HUES48 (cell line): ENCODE data around the gene DRAXIN.

Source experiments
- H3K27ac ChIP-seq: one replicate; pipeline ENCODE4 v1.7.0; 2013; ENCODE audit warnings: low read depth, low read length, inconsistent platforms
- H3K27me3 ChIP-seq: 2 replicates; pipeline ENCODE4 v1.6.1; 2013; ENCODE audit warnings: mild to moderate bottlenecking, low read length; ENCODE audit not compliant: control insufficient read depth, insufficient read depth
- H3K36me3 ChIP-seq: 2 replicates; pipeline ENCODE4 v1.6.1; 2013; ENCODE audit warnings: low read length; ENCODE audit not compliant: control insufficient read depth, insufficient read depth
- H3K4me1 ChIP-seq: 2 replicates; pipeline ENCODE4 v1.6.1; 2013; ENCODE audit warnings: mild to moderate bottlenecking, low read length; ENCODE audit not compliant: control insufficient read depth, insufficient read depth
- H3K4me3 ChIP-seq: 2 replicates; pipeline ENCODE4 v1.5.1; 2013; ENCODE audit warnings: mild to moderate bottlenecking, low read depth, low read length
- H3K9ac ChIP-seq: 2 replicates; pipeline ENCODE4 v1.6.1; 2013; ENCODE audit warnings: mild to moderate bottlenecking, low read depth, low read length, moderate library complexity
- H3K9me3 ChIP-seq: 2 replicates; pipeline ENCODE4 v1.6.1; 2013; ENCODE audit warnings: low read length; ENCODE audit not compliant: control insufficient read depth, insufficient read depth

DRAXIN gene

DNA sequence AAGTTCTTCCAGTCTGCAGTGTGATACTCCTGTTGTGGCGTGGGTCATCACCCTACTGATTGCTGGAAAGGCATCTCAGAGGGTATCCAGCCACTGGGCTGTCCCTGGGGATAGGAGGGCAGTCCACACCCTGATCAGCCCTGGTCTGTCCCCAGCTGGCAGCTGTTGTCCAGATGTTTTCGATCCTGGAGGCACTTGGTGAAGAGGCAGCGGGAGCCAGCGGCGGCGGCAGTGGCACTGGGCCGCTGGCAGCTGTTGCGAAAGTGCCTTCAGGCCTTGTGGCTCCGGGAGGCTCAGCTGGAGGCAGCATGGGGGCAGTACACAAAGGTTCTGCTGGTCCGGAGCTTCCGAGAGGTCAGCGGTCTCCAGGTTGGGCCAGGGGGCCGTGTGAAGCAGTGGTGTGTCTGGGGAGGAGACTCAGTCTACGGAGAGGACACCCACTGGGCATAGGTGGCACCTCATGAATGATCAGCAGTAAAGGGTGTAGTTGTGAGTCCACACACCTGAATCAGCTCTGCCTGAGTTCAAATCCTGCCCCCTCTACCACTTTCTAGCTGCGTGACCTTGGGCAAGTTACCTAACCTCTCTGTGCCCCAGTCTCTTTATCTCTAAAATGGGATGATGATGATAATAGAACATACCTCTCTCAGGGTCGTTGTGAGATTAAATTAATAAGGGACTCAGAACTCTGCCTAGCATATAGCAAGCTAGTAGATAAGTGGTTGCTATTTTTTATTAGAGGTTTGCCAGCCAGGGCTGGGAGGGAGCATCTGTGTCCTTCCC lies 76.6 kb downstream of the DRAXIN start:
- Histone ChIP-seq H3K9me3 (no peaks in the 10 kb centered on the region), H3K27ac (no peak overlapping the region), H3K9ac (no peak overlapping the region), H3K36me3 (no peaks in the 10 kb centered on the region), H3K4me1 (no peaks in the 10 kb centered on the region), H3K4me3 (no peak overlapping the region), H3K27me3 (0 out of 2 replicates have a peak, but pooled peaks cover 3% of the 10 kb centered on the region)

DNA sequence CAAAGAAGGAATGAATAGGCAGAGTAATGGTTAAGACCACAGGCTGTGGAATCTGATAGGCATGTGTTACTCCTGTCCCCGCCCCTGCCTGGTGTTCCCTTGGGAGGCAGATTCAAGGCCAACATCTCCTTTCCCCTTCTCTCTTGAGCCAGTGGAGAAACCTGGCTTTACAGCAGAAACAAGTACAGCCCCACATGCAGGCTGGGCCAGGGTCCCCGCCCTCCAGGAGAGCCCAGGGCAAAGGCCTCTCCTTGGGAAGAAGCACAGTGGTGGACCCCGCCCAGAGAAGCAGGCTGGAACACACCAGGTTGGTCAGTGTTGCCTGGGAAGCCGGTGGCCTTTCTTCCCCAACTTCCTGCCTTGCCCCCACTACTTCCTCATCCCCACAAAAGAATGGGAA lies 77.3 kb downstream of the DRAXIN start:
- H3K9ac ChIP-seq: no peak overlapping the region

DNA sequence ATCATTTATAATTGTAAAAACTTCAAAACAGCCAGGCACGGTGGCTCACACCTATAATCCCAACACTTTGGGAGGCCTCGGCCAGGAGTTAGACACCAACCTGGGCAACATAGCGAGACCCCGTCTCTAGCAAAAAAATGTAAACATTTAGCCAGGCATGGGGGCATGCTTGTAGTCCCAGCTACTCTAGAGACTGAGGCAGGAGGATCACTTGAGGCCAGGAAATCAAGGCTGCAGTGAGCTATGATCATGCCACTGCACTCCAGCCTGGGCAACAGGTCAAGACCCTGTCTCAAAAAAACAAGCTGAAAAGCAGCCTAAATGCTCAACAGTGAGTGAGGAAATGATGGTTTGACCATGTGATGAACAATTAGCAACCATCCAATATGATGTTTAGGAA lies 77.8 kb downstream of the DRAXIN start:
- H3K36me3 ChIP-seq: no peaks in the 10 kb centered on the region
- no peaks in the 10 kb centered on the region for H3K9me3 ChIP-seq
- H3K27ac ChIP-seq: no peak overlapping the region
- no peak overlapping the region for H3K4me3 ChIP-seq
- H3K9ac ChIP-seq: no peak overlapping the region
- no peaks in the 10 kb centered on the region for H3K27me3 ChIP-seq
- no peaks in the 10 kb centered on the region for H3K4me1 ChIP-seq

More for the DNA sequence above, 77.3 kb downstream of the DRAXIN start:
- Histone ChIP-seq H3K4me1 (no peaks in the 10 kb centered on the region), H3K4me3 (no peak overlapping the region), H3K27ac (no peak overlapping the region), H3K9me3 (no peaks in the 10 kb centered on the region), H3K27me3 (0 out of 2 replicates have a peak, but pooled peaks cover 1% of the 10 kb centered on the region), H3K36me3 (no peaks in the 10 kb centered on the region)

DNA sequence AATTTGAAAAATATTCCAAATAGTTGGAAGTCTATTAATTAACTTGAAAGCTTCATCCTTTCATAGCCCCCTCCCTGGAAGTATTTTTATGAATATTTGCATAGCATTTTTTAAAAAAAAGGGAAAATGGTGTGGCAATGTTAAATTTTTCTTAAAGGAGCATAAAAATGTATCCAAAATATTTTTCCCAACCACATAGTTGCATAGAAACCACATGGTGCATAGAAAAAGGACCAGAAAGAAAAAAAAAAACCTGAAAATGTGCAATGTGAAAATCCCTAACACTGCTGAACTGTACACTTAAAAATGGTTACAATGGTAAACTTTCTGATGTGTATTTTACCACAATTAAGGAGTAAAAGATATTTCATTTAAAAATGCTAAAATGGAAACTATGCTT lies 78.5 kb downstream of the DRAXIN start:
- H3K27ac ChIP-seq: no peak overlapping the region
- no peak overlapping the region for H3K9ac ChIP-seq
- no peaks in the 10 kb centered on the region for H3K36me3 ChIP-seq
- no peaks in the 10 kb centered on the region for H3K9me3 ChIP-seq
- H3K4me3 ChIP-seq: no peak overlapping the region
- H3K27me3 ChIP-seq: no peaks in the 10 kb centered on the region
- H3K4me1 ChIP-seq: no peaks in the 10 kb centered on the region

DNA sequence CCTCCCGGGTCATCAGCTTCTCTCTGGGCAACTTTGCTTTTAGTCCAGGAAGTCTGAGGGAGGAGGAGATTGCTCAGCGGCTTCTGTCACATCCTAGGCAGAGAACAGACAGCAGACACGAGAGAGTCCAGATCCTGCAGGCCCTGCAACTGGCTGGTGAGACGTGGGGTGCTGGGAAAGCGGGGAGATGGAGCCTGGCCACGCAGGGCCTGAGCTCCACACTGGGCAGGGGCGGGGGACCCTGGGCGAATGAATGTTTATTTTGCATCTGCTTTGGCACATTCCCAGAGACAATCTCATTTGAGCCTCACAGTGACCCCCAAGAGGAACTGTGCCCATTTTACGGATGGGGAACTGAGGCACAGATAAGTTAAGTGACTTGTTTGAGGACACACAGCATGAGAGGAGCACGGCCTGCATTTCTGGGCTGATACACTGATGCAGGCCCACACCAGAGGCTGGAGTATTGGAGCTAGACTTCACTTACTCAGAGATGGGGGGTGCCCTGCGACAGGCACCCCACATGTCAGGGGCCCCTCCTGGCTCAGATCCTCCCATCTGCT lies 80.1 kb downstream of the DRAXIN start:
- Histone ChIP-seq H3K4me3 (no peak overlapping the region), H3K27ac (no peak overlapping the region), H3K36me3 (no peaks in the 10 kb centered on the region), H3K9ac (no peak overlapping the region), H3K4me1 (no peaks in the 10 kb centered on the region), H3K27me3 (no peaks in the 10 kb centered on the region), H3K9me3 (no peaks in the 10 kb centered on the region)

DNA sequence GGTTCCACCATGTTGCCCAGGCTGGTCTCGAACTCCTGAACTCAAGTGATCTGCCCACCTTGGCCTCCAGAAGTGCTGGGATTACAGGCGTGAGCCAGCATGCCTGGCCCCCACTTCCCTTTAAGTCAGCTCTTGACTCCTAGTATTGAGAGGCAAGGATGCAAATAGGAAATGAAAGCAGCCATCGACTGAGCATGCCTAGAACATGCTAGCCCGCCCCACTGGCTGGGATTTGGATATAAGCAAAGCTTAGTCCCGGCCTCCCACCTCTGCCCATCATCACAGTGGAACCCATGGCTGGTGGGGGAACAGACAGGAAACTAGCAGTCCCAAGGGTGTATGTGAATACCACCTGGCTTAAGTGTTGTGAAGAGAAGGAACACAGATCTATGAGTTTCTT lies 80.9 kb downstream of the DRAXIN start:
- no peak overlapping the region for H3K27ac ChIP-seq

DNA sequence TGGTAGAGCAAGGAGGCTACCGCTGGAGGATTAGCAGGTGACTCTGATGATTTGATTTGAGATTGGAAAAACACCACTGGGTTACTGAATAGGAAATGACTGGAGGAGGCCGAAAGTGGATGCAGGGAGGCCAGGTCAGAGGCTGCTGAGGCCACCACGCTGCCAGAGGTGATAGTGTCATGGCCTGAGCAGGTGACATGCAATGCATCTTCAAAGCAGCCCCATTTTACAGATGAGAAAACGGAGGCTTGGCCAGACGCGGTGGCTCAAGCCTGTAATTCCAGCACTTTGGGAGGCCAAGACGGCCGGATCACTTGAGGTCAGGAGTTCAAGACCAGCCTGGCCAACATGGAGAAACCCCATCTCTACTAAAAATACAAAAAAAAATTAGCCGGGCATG lies 83.2 kb downstream of the DRAXIN start:
- Histone ChIP-seq H3K9me3 (no peaks in the 10 kb centered on the region), H3K4me3 (no peak overlapping the region), H3K4me1 (no peaks in the 10 kb centered on the region), H3K36me3 (no peaks in the 10 kb centered on the region), H3K27me3 (no peaks in the 10 kb centered on the region), H3K27ac (no peak overlapping the region), H3K9ac (no peak overlapping the region)

More for the DNA sequence above, 80.9 kb downstream of the DRAXIN start:
- Histone ChIP-seq H3K4me1 (no peaks in the 10 kb centered on the region), H3K27me3 (no peaks in the 10 kb centered on the region), H3K9ac (no peak overlapping the region), H3K9me3 (no peaks in the 10 kb centered on the region), H3K36me3 (no peaks in the 10 kb centered on the region), H3K4me3 (no peak overlapping the region)
